Activated CD4-positive, alpha-beta memory T cell treated with anti-CD3 and anti-CD28 coated beads for 36 hours (primary cell): ENCODE results near the gene HERC2. TPM values are rescaled to one million over a fixed set of nuclear protein-coding genes. Genes with fewer than 3 reads are reported as not detected.
A peak's percentile ranks its signal among the peaks of the same experiment; 100 is the strongest.

Source experiments
- CTCF ChIA-PET: fragments of 350-600 bp; sonication (Branson Sonifier 250); formaldehyde crosslinking; loops from one replicate; lab custom pipeline; 2021; ENCODE audit warnings: antibody characterized with exemption, inconsistent platforms; lab: Charles Lee
- POLR2A ChIA-PET: fragments of 350-600 bp; sonication (Branson Sonifier 250); formaldehyde crosslinking; loops from one replicate; lab custom pipeline; 2021; ENCODE audit warnings: antibody characterized with exemption; lab: Charles Lee
- DNase-seq: peaks from one replicate; pipeline ENCODE4 v3.0.0-alpha.2; 2020
- H3K27ac Mint-ChIP-seq: one replicate; pipeline ENCODE4 v1.8.0; 2021; ENCODE audit warnings: mixed read lengths
- H3K27me3 Mint-ChIP-seq: one replicate; pipeline ENCODE4 v1.8.0; 2021; ENCODE audit warnings: mixed read lengths
- H3K36me3 Mint-ChIP-seq: one replicate; pipeline ENCODE4 v1.8.0; 2021; ENCODE audit warnings: mixed read lengths
- H3K4me1 Mint-ChIP-seq: one replicate; pipeline ENCODE4 v1.8.0; 2021; ENCODE audit warnings: low read depth, mixed read lengths
- H3K4me3 Mint-ChIP-seq: one replicate; pipeline ENCODE4 v1.8.0; 2021; ENCODE audit warnings: mild to moderate bottlenecking, mixed read lengths
- H3K9me3 Mint-ChIP-seq: one replicate; pipeline ENCODE4 v1.8.0; 2021; ENCODE audit warnings: mixed read lengths
- intact Hi-C: fragments of 100-400 bp; cut with micrococcal nuclease; formaldehyde crosslinking; loops from one replicate; pipeline ENCODE4 v1.15.1; 2023
- total RNA-seq, 2 experiments: library from RNA; stranded (reverse); gene quantifications; one replicate each; pipeline ENCODE4 v1.2.3, GENCODE V29; 2021

HERC2 gene
- total RNA-seq, 2 experiments from 2014 or later = 30.4 to 33.7 TPM

DNA sequence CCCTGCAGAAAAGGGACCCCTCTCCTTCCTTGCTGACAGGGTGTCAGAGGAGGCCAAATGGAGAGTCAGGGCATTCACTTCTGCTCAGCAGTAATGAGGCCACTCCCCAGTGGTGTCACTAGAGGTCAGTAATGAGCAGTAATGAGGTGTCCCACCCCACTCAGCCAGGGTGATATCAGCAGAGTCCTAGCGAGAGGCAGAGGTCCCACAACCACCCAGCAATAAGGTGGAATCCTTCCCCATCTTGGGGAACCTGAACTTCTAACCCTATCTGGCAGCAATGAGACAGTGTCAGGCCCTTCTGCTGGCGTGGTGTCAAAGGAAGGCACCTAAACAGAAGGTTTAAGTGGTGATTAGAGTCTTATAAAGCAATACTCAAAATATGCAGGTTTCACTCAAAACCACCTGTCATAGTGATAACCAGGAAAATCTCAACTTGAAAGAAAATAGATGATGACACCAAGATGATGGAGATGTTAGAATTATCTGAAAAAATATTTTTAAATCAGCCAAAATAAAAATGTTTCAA, 235.7 kb downstream of the HERC2 start:
- intact Hi-C loops = loop anchor here (1.0 kb wide), 1 partner anchor 37 kb away; no protein-coding TSS in a partner anchor
- Mint-ChIP-seq H3K27ac (no peak overlapping the region), H3K27me3 (peaks cover 40% of the 10 kb centered on the region), H3K4me1 (no peaks in the 10 kb centered on the region), H3K36me3 (peaks cover 6% of the 10 kb centered on the region), H3K9me3 (peaks cover 22% of the 10 kb centered on the region), H3K4me3 (no peak overlapping the region)
- peak; percentile 61 for DNase-seq
- ChIA-PET POLR2A (no interaction called here), CTCF (interaction anchor here (1.0 kb wide), 1 partner anchor 22 kb away, joined by 3 read pairs; no protein-coding TSS in a partner anchor)

DNA sequence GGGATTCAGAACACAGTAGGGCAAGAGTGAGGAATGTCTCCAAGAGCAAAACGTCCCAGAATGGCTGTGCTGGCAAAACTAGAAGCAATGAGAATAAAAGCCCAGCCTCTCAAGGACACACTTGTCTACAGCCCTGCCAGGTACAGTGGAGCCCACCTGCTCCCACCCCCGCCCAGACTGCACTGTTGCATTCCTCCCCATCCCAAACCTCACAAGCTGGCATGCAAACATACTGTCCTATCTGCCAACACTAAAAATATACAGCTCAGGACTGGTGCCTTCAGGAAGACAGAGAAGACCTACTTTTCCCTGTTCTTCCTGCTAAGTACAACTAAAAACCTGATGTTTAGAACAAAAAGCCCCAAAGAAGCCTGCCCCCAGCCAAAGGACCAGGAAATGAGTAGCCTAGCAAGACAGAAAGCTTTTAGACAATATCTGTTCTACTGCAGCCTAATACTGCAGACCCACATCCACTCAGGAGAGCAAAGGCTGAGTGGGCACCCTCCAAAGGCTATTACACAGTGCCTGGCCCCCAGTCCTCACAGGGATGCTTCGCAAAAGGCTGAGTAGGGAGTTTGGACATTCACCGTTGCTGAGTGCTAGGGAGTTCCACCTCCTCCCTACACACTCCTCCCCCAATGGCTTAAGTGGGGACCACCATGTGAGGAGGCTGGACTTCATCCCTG, 236.3 kb downstream of the HERC2 start:
- Mint-ChIP-seq H3K9me3 (peaks cover 18% of the 10 kb centered on the region), H3K4me1 (no peaks in the 10 kb centered on the region), H3K27me3 (peaks cover 36% of the 10 kb centered on the region), H3K36me3 (peaks cover 2% of the 10 kb centered on the region), H3K27ac (no peak overlapping the region), H3K4me3 (no peak overlapping the region)
- POLR2A ChIA-PET = no interaction called here
- CTCF ChIA-PET = interaction anchor here (1.0 to 1.2 kb wide), 3 partner anchors 8 to 22 kb away, joined by 3 to 4 read pairs (median 3); no protein-coding TSS in a partner anchor
- intact Hi-C loops = loop anchor here (1.0 kb wide), 1 partner anchor 38 kb away; no protein-coding TSS in a partner anchor
- DNase-seq = no peak

DNA sequence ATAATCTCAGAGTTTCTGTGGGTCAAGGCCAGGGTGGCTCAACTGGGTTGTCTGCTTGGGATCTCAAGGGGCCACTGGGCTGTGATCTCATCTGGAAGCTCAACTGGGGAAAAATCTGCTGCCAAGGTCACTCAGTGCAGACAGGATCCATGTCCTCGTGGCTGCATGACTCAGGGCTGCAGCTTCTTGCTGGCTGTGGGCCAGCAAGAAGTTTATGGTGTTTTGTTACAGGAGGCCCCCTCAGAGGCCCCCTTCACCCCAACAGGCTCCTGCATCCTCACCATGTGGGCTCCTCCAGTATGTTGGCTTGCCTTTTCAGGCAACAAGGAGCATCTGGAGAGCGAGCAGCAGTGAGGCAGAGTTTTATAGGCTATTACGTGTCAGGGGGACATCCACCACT, 237.4 kb downstream of the HERC2 start:
- H3K9me3 Mint-ChIP-seq = peaks cover 9% of the 10 kb centered on the region
- no peak for DNase-seq
- no peaks in the 10 kb centered on the region for H3K36me3 Mint-ChIP-seq
- H3K27me3 Mint-ChIP-seq = peaks cover 31% of the 10 kb centered on the region
- POLR2A ChIA-PET = no interaction called here
- no peaks in the 10 kb centered on the region for H3K4me1 Mint-ChIP-seq
- no peak overlapping the region for H3K27ac Mint-ChIP-seq
- no peak overlapping the region for H3K4me3 Mint-ChIP-seq
- intact Hi-C loops = no loop called here
- CTCF ChIA-PET = interaction anchor here (1.1 to 1.2 kb wide), 2 partner anchors 9 to 23 kb away, joined by 3 to 4 read pairs; no protein-coding TSS in a partner anchor

- no peak for DNase-seq
- Mint-ChIP-seq H3K9me3 (peaks cover under 1% of the 10 kb centered on the region), H3K36me3 (no peaks in the 10 kb centered on the region), H3K4me1 (no peaks in the 10 kb centered on the region), H3K27ac (no peak overlapping the region), H3K4me3 (no peak overlapping the region), H3K27me3 (peaks cover 20% of the 10 kb centered on the region)
- POLR2A ChIA-PET = no interaction called here
- intact Hi-C loops = no loop called here
- CTCF ChIA-PET = no interaction called here
Measured at GRCh38 chr15:28082891-28083684, 238.9 kb downstream of the HERC2 start.

DNA sequence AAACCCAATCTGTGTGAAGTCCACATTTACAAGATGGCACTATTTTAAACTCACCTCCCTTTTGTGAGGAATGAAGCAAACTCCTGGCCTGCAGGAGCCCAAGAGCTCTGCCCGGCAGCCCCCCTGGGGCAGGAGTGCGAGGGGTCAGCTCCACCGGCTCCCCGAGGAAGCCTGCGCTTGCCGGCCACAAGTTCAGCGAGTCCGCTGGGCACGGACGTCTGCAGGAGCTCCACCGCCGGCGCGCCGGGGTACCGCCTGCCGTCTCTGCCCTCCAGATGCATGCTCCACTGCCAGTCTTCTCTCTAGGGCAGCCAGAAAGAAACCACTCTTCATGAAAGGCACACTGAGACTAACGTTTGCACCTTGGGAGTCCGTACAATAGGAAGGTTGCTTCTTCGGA, 240.4 kb downstream of the HERC2 start:
- Mint-ChIP-seq H3K4me3 (no peak overlapping the region), H3K27ac (no peak overlapping the region), H3K27me3 (peaks cover 15% of the 10 kb centered on the region), H3K9me3 (no peaks in the 10 kb centered on the region), H3K36me3 (no peaks in the 10 kb centered on the region), H3K4me1 (no peaks in the 10 kb centered on the region)
- CTCF ChIA-PET = no interaction called here
- intact Hi-C loops = no loop called here
- POLR2A ChIA-PET = no interaction called here
- no peak for DNase-seq

- Mint-ChIP-seq H3K9me3 (no peaks in the 10 kb centered on the region), H3K27ac (no peak overlapping the region), H3K36me3 (no peaks in the 10 kb centered on the region), H3K4me1 (no peaks in the 10 kb centered on the region), H3K27me3 (peaks cover 11% of the 10 kb centered on the region), H3K4me3 (no peak overlapping the region)
- intact Hi-C loops = no loop called here
- ChIA-PET CTCF (no interaction called here), POLR2A (no interaction called here)
- no peak for DNase-seq
Measured at GRCh38 chr15:28080386-28080785, 241.6 kb downstream of the HERC2 start.

DNA sequence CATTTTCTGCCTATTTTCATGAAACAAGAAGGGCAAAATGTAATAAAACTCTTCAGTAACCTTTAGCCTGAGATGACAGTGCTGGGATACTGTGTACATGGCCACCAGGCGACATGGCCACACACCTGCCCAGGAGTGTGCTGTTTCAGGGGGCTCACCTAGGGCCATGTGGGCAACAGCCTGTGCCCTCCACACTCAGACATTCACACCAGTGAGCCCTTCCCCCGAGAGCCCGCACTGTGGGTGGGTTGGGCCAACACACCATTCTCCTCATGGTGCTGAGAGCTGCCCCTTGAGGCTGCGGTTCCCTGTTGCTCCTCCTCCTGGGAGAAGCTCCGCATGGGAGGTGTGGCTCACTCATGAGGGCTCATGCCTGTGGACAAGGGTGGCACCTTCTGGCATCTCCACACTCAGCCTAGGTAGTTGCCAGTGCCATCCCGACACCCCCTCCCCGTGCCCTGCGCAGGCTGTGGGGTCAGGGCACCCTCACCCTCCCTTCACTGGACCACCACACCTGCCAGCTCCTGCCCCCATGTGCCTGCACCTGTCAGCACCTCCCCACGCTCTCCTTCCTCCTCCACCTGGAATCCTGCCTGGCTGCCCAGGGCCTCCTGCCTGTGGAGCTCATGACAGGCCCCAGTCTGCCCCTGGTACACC, 242.5 kb downstream of the HERC2 start:
- Mint-ChIP-seq H3K36me3 (no peaks in the 10 kb centered on the region), H3K27ac (no peak overlapping the region), H3K4me1 (no peaks in the 10 kb centered on the region), H3K4me3 (no peak overlapping the region), H3K27me3 (peaks cover 7% of the 10 kb centered on the region), H3K9me3 (no peaks in the 10 kb centered on the region)
- CTCF ChIA-PET = no interaction called here
- POLR2A ChIA-PET = no interaction called here
- intact Hi-C loops = no loop called here
- no peak for DNase-seq

- ChIA-PET POLR2A (no interaction called here), CTCF (no interaction called here)
- Mint-ChIP-seq H3K4me3 (no peak overlapping the region), H3K27ac (no peak overlapping the region), H3K4me1 (no peaks in the 10 kb centered on the region), H3K9me3 (no peaks in the 10 kb centered on the region), H3K27me3 (peaks cover 4% of the 10 kb centered on the region), H3K36me3 (no peaks in the 10 kb centered on the region)
- intact Hi-C loops = no loop called here
- no peak for DNase-seq
Measured at GRCh38 chr15:28078191-28078719, 243.7 kb downstream of the HERC2 start.

DNA sequence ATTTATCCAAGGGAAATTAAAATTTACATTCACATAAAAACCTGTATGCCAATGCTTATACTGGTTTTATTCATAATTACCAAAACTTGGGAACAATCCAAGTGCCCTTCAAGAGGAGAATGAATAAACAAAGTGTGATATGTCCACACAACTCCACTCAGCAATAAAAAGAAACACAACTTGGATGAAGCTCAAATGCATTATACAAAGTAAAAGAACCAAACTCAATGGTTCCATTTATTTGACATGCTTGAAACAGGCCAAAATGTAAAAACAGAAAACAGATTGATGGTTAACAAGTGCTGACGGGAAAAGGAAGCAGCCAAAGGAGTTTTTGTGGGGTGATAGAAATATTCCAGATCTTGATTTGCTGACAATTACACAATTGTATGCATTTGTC, 246.4 kb downstream of the HERC2 start:
- H3K36me3 Mint-ChIP-seq = no peaks in the 10 kb centered on the region
- H3K27me3 Mint-ChIP-seq = peaks cover 4% of the 10 kb centered on the region
- intact Hi-C loops = no loop called here
- H3K9me3 Mint-ChIP-seq = no peaks in the 10 kb centered on the region
- CTCF ChIA-PET = no interaction called here
- POLR2A ChIA-PET = no interaction called here
- H3K4me1 Mint-ChIP-seq = no peaks in the 10 kb centered on the region
- no peak for DNase-seq
- no peak overlapping the region for H3K27ac Mint-ChIP-seq
- no peak overlapping the region for H3K4me3 Mint-ChIP-seq

DNA sequence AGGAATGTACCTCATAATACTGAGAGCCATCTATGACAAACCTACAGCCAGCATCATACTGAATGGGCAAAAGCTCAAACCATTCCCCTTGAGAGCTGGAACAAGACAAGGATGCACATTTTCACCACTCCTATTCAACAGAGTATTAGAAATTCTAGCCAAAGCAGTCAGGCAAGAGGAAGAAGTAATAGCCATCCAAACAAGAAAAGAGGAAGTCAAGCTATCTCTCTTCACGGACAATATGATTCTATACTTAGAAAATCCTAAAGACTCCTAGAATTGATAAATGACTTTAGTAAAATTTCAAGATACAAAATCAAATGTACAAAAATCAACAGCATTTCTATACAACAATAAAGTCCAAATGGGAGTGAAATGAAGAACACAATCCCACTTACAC, 253.0 kb downstream of the HERC2 start:
- intact Hi-C loops = no loop called here
- ChIA-PET CTCF (no interaction called here), POLR2A (no interaction called here)

DNA sequence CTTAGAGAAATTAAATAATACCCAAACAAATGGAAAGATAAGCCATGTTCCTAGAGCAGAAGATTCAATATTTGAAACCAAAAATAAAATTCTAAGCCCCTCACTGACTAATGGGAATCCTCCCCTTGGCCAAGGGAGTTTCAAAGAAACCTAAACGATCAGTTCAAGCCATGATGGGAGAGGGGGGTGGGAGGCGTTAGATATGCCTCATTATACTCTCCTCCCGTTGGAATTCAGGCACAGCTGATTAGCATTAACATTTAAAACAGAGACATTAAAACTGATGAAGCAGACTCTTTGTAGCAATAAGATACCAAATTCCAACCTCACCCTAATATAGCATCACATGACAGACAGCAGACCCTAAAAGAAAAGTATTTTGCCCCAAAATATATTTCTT, 255.7 kb downstream of the HERC2 start:
- no peak overlapping the region for H3K27ac Mint-ChIP-seq
- H3K9me3 Mint-ChIP-seq = peaks cover 10% of the 10 kb centered on the region
- H3K36me3 Mint-ChIP-seq = no peaks in the 10 kb centered on the region
- intact Hi-C loops = no loop called here
- ChIA-PET CTCF (no interaction called here), POLR2A (no interaction called here)
- peaks cover 22% of the 10 kb centered on the region for H3K27me3 Mint-ChIP-seq
- no peak for DNase-seq
- no peaks in the 10 kb centered on the region for H3K4me1 Mint-ChIP-seq
- H3K4me3 Mint-ChIP-seq = no peak overlapping the region

More for the DNA sequence above, 253.0 kb downstream of the HERC2 start:
- no peaks in the 10 kb centered on the region for H3K4me1 Mint-ChIP-seq
- DNase-seq = no peak
- H3K27ac Mint-ChIP-seq = no peak overlapping the region
- H3K9me3 Mint-ChIP-seq = peaks cover 5% of the 10 kb centered on the region
- no peaks in the 10 kb centered on the region for H3K36me3 Mint-ChIP-seq
- peaks cover 22% of the 10 kb centered on the region for H3K27me3 Mint-ChIP-seq
- H3K4me3 Mint-ChIP-seq = no peak overlapping the region
